Gastroesophageal sphincter (tissue), 3 donors: ENCODE data around the gene ANKRD30B.
"Not testable (repeated sequence)": the region's sequence is repeated elsewhere in the genome, so short reads cannot be mapped to it uniquely, and the experiment has no call there.

Source experiments
- POLR2A ChIP-seq, 2 donors: fragments of 450-650 bp; IDR thresholded peaks; one replicate each; pipeline ENCODE4 v1.6.1; 2017; ENCODE audit warnings: antibody characterized with exemption in 2 of 2, mild to moderate bottlenecking in 2 of 2, moderate library complexity in 1 of 2
- POLR2AphosphoS5 ChIP-seq: sonication (generic); formaldehyde crosslinking; IDR thresholded peaks from one replicate; pipeline ENCODE4 v1.6.1; 2017; ENCODE audit warnings: antibody characterized with exemption
- TF ChIP-seq, protein P1 (sequence below), 4 experiments: fragments of 200-600 bp in 2 of 4; fragments of 450-650 bp in 2 of 4; sonication (generic) in 1 of 4; IDR thresholded peaks; one replicate each; pipeline ENCODE4 v1.5.1; 2017 to 2019; ENCODE audit warnings: antibody characterized with exemption in 4 of 4, mild to moderate bottlenecking in 2 of 4, moderate library complexity in 2 of 4

DNA sequence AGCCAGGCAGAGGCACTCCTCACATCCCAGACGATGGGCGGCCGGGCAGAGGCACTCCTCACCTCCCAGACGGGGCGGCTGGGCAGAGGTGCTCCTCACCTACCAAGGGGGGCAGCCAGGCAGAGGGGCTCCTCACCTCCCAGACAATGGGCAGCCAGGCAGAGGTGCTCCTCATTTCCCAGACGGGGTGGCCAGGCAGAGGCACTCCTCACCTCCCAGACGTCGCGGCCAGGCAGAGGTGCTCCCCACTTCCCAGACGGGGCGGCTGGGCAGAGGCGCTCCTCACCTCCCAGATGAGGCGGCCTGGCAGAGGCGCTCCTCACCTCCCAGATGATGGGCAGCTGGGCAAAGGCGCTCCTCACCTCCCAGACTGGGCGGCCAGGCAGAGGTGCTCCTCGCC is 107.7 kb downstream of the ANKRD30B start:
- TF ChIP-seq, protein P1, sequence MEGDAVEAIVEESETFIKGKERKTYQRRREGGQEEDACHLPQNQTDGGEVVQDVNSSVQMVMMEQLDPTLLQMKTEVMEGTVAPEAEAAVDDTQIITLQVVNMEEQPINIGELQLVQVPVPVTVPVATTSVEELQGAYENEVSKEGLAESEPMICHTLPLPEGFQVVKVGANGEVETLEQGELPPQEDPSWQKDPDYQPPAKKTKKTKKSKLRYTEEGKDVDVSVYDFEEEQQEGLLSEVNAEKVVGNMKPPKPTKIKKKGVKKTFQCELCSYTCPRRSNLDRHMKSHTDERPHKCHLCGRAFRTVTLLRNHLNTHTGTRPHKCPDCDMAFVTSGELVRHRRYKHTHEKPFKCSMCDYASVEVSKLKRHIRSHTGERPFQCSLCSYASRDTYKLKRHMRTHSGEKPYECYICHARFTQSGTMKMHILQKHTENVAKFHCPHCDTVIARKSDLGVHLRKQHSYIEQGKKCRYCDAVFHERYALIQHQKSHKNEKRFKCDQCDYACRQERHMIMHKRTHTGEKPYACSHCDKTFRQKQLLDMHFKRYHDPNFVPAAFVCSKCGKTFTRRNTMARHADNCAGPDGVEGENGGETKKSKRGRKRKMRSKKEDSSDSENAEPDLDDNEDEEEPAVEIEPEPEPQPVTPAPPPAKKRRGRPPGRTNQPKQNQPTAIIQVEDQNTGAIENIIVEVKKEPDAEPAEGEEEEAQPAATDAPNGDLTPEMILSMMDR (IDR thresholded peaks at IDR 0.05): not testable (repeated sequence)
- TF ChIP-seq POLR2A (IDR thresholded peaks at IDR 0.05); POLR2AphosphoS5: not testable (repeated sequence)
